H1 (cell line): ENCODE measurements around the gene IGLL1.

Source experiments
- BCL11A ChIP-seq, 2 experiments: IDR thresholded peaks; one replicate each; pipeline ENCODE4 v1.6.1; 2011; ENCODE audit warnings: low read depth in 2 of 2, low read length in 2 of 2, mild to moderate bottlenecking in 2 of 2
- EZH2 ChIP-seq: fragments of 200-600 bp; sonication (generic); IDR thresholded peaks from 2 replicates; pipeline ENCODE4 v1.7.1; 2012; ENCODE audit warnings: low read depth, mild to moderate bottlenecking, moderate library complexity, low read length, inconsistent platforms; ENCODE audit not compliant: severe bottlenecking
- KDM4A ChIP-seq: IDR thresholded peaks from one replicate; pipeline ENCODE4 v1.7.1; 2012; ENCODE audit warnings: low read depth, mild to moderate bottlenecking, moderate library complexity, low read length, inconsistent platforms; ENCODE audit not compliant: severe bottlenecking
- POLR2A ChIP-seq, 2 experiments: IDR thresholded peaks; 1 replicate in 1 of 2; 2 replicates in 1 of 2; pipeline ENCODE4 v1.6.1; 2011; ENCODE audit warnings: low read depth in 2 of 2, low read length in 2 of 2, mild to moderate bottlenecking in 2 of 2; ENCODE audit errors: control extremely low read depth in 1 of 2
- POLR2AphosphoS5 ChIP-seq: IDR thresholded peaks from 2 replicates; pipeline ENCODE4 v1.6.1; 2011; ENCODE audit warnings: low read depth, low read length
- SRF ChIP-seq: IDR thresholded peaks from 2 replicates; pipeline ENCODE4 v1.6.1; 2011; ENCODE audit warnings: mild to moderate bottlenecking, low read depth, low read length, moderate library complexity
- TAF1 ChIP-seq: IDR thresholded peaks from 2 replicates; pipeline ENCODE4 v1.6.1; 2011; ENCODE audit warnings: mild to moderate bottlenecking, low read depth, low read length
- TBP ChIP-seq: IDR thresholded peaks from 2 replicates; pipeline ENCODE4 v1.6.1; 2011; ENCODE audit warnings: low read depth, low read length, improper control_type of control experiment
- TF ChIP-seq, protein P1 (sequence below), 3 experiments: IDR thresholded peaks; 1 replicate in 2 of 3; 2 replicates in 1 of 3; pipeline versions ENCODE4 v1.5.1 to v1.6.1; 2011; ENCODE audit warnings: low read length in 3 of 3, mild to moderate bottlenecking in 3 of 3, inconsistent platforms in 2 of 3, low read depth in 1 of 3, moderate library complexity in 1 of 3; ENCODE audit not compliant: insufficient read depth in 1 of 3; ENCODE audit errors: control extremely low read depth in 1 of 3
- TF ChIP-seq, protein P2 (sequence below): IDR thresholded peaks from 2 replicates; pipeline ENCODE4 v1.6.1; 2012; ENCODE audit warnings: inconsistent platforms

DNA sequence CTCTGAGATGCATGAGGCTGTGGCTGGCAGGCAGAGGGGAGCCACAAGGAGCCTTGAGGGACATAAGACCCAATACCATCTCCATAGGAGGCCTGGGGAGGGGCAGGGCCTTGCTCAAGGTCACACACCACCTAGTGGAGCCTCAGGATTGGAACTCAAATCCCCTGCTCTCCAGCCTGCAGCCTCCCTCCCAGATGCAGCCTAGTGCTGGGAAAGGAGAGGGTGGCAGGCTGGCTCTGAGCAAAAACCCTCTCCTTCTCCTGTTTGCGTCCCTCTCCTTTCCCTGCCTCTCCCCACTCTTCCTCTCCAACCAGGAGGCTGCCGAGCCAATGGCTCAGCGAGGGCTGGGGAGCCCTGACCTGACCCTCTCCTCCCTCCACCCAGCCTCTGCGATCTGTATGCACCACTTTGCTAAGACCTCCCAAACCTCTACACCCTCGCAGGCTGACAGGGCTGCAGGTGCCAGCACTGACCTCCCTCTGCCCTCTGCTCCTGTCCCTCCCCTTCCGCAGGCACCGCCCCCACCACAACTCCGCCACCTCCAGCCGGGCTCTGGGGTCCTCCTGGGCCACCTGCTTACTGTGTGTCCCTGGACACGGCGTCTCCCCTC, 14.7 kb downstream of the IGLL1 start:
- TF ChIP-seq POLR2AphosphoS5 (no peak), POLR2A (IDR thresholded peaks at IDR 0.05; ENCODE audit: control extremely low read depth in 1 of 2, low read depth in 2 of 2, low read length in 2 of 2) (no peak), TAF1 (no peak), EZH2 (no peak), SRF (no peak), TBP (no peak), BCL11A (IDR thresholded peaks at IDR 0.05; ENCODE audit: low read depth in 2 of 2, low read length in 2 of 2) (no peak), KDM4A (no peak)
- TF ChIP-seq, protein P1, sequence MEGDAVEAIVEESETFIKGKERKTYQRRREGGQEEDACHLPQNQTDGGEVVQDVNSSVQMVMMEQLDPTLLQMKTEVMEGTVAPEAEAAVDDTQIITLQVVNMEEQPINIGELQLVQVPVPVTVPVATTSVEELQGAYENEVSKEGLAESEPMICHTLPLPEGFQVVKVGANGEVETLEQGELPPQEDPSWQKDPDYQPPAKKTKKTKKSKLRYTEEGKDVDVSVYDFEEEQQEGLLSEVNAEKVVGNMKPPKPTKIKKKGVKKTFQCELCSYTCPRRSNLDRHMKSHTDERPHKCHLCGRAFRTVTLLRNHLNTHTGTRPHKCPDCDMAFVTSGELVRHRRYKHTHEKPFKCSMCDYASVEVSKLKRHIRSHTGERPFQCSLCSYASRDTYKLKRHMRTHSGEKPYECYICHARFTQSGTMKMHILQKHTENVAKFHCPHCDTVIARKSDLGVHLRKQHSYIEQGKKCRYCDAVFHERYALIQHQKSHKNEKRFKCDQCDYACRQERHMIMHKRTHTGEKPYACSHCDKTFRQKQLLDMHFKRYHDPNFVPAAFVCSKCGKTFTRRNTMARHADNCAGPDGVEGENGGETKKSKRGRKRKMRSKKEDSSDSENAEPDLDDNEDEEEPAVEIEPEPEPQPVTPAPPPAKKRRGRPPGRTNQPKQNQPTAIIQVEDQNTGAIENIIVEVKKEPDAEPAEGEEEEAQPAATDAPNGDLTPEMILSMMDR (IDR thresholded peaks at IDR 0.05; ENCODE audit: control extremely low read depth in 1 of 3, insufficient read depth in 1 of 3, low read depth in 1 of 3, low read length in 3 of 3): peak in 2 of 3 experiments; percentile 39 to 46; a peak in 3 of 4 replicates
- TF ChIP-seq, protein P2, sequence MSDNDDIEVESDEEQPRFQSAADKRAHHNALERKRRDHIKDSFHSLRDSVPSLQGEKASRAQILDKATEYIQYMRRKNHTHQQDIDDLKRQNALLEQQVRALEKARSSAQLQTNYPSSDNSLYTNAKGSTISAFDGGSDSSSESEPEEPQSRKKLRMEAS: no peak
